Stimulated activated CD4-positive, alpha-beta T cell treated with anti-CD3 and anti-CD28 coated beads, Interleukin-15, amount 100 ng/mL, for 48 hours (primary cell): Measurements from ENCODE around the gene EPM2A.
"Not testable (repeated sequence)": the region's sequence is repeated elsewhere in the genome, so short reads cannot be mapped to it uniquely, and the experiment has no call there.

ENCODE experiments used
- DNase-seq, 2 donors: peaks; one replicate each; pipeline ENCODE4 v3.0.0-alpha.2; 2020; ENCODE audit warnings: low read depth in 2 of 2

Gene EPM2A

DNA sequence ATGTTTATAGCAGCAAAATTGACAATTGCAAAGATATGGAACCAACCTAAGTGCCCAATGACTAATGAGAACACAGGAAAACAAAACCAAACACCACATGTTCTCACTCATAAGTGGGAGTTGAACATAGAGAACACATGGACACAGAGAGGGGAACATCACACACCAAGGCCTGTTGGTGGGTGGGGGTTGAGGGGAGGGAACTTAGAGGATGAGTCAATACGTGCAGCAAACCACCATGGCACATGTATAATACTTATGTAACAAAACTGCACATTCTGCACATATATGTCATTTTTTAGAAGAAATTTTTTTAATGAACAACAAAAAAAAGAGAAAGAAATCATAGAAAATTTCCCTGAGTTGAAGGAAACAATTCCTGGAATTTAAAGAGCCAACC is 3.9 kb downstream of the EPM2A start:
- no peak for DNase-seq

GRCh38 chr6:145729887-145730286 is 5.4 kb downstream of the EPM2A start:
- DNase-seq, result no peak

GRCh38 chr6:145728444-145729385 is 6.6 kb downstream of the EPM2A start:
- DNase-seq, result no peak

GRCh38 chr6:145727817-145728388 is 7.4 kb downstream of the EPM2A start:
- DNase-seq, result no peak

- DNase-seq, result no peak
These were observed 9.8 kb downstream of the EPM2A start for GRCh38 chr6:145725570-145725969.

GRCh38 chr6:145723646-145724045 is 11.7 kb downstream of the EPM2A start:
- DNase-seq, result no peak

DNA sequence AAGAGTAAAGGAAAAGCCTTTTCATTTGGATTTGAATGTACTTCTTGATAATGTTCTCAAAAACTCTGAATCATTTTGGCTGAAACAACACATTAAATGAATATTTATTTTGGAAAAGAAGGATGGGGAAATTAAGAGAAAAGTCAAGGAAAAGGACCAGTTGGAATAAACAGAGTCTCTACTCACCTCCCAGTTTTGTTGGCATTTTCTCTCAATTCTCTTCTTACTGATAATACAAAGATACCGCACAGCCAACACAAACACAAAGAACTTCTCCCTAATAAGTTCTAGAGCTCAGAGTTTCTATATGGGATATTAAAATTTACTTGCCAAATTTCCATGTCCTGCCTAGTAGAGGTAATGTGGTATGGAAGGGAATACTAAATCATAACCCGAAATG is 13.1 kb downstream of the EPM2A start:
- no peak for DNase-seq

DNA sequence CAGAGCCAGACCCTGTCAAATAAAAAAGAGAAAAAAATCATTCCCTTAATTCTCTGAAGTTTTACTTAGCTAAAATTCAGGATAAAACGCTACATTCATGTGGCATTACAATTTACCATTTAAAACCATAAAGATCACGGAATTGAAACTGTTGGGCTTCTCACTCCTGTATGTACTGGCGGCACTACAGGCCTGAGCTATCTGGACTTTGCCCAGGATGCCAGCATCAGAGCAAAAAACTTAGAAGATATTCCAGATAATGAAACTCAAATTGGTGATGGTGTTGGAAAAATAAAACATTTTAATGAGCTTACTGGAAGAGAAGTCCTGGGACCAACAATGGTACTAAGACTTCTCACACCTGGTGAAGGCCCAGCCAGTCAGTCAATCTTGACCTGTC is 14.2 kb downstream of the EPM2A start:
- no peak for DNase-seq

DNA sequence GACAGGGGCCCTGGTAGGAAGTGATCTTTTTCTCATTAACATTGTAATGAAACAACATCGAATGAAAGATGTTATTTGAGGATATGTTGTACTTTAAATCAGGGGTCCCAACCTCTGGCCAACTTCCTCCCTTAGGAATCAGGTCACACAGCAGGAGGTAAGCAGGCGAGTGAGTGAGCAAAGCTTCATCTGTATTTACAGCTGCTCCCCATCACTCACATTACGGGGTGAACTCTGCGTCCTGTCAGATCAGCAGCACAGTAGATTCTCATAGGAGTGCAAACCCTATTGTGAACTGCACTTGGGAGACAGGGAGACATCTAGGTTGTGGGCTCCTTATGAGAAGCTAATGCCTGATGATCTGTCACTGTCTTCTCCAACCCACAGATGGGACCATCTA is 19.9 kb downstream of the EPM2A start:
- no peak for DNase-seq

DNA sequence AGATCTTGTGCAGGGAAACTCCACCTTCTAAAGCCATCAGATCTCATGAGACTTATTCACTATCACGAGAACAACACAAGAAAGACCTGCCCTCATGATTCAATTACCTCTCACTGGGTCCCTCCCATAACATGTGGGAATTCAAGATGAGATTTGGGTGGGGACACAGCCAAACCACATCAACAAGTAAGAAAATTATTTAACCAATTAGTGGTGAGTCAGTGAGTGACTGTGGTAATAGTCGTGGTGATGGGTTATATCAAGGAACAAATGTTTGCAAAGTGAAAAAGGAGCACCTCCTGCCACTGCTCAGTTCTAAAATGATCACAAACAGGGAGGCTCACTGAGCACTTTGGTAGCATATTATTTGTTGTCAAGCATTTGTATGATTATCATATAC is 20.6 kb downstream of the EPM2A start:
- DNase-seq, result no peak

DNA sequence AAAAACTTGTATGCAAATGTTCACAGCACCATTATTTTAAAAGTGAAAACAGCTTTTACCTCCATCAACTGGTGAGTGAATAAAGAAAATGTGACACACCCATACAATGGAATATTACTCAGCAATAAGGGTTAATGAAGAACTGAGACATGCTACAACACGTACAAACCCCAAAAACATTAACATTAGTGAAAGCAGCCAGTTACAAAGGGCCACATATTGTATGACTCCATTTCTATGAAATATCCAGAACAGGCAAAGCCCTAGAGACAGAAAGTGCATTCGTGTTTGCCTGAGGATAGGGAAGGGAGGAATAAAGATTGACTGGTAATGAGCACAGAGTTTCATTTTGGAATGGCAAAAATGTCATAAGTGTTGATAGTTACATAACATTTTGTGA is 21.5 kb downstream of the EPM2A start:
- DNase-seq, result no peak

DNA sequence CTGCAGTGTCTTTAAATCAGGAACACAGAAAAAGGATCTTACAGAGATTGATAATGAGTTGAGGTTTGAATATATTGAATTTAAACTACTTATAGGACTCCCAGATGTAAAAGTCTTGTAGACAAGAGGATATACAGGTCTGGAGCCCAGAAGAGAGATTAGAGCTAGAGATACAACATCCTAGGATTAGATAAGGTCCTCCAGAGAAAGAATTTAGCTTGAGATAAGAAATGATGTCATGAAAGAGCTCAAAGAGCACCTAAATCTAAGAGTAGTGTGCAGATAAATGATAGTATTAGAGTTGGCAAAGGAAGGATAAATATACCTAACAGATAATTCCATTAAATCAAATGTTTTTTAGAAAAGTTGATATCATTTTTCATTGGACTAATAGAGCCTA is 23.9 kb downstream of the EPM2A start:
- DNase-seq, result no peak

GRCh38 chr6:145707397-145707796 is 27.9 kb downstream of the EPM2A start:
- no peak for DNase-seq

DNA sequence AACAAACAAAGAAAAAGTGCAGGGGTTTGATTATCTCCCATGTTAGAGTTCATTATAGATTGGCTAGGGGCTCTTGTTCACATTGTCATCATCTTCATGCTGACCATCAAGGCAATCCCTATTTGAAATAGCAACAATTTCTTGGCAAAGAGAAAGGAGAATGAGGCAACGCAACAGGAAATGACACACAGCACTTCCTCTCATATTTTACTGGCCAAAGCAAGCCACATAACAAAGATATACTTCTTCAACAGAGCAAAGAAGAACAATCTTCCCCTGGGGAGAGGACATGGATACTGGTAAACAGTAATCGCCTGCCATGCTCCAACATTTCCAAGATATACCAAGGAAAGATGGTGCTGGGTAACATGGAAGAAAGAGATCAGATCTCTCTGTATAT is 29.8 kb downstream of the EPM2A start:
- DNase-seq, result no peak

- DNase-seq, result no peak
These were observed 31.1 kb downstream of the EPM2A start for GRCh38 chr6:145704143-145704781.

GRCh38 chr6:145699462-145699861 is 35.9 kb downstream of the EPM2A start:
- no peak for DNase-seq

DNA sequence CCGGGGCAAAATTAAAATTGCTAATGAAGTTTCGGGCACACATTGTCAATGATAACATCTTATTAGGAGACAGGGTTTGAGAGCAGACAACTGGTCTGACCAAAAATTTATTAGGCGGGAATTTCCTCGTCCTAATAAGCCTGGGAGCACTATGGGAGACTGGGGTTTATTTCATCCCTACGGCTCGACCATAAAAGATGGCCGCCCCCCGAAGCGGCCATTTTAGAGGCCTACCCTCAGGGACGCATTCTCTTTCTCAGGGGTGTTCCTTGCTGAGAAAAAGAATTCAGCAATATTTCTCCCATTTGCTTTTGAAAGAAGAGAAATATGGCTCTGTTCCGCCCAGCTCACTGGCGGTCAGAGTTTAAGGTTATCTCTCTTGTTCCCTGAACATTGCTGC is 37.9 kb downstream of the EPM2A start:
- DNase-seq, result not testable (repeated sequence)

DNA sequence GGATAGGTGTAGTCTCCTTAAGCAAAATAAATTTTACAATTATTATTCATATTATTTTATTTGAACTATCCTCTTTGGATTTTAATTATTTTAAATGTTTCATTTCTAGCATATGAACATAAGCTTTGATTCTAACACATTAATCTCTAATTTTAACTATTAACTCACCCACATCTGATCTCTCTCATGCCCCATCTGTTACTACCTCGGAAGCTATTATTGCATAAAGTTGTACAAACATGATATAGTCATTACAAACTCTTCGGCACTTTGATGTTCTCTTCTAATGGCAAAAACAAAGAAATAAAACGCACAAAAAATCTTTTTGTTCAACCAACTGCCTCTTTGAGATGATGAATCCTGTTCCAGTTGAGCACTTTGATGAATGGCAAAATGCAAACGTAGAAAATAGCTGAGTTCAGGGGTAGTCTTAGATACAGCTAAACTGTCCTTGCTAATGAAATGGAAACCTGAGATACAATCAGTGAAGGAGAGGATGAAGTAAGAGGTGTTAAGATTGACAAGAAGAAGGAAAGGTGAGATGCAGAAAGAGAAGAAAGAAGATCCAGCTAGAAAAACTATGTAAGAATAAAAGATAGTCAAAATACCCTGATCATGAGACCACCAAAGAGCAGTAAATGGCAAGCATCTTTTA is 41.1 kb downstream of the EPM2A start:
- DNase-seq, result no peak

DNA sequence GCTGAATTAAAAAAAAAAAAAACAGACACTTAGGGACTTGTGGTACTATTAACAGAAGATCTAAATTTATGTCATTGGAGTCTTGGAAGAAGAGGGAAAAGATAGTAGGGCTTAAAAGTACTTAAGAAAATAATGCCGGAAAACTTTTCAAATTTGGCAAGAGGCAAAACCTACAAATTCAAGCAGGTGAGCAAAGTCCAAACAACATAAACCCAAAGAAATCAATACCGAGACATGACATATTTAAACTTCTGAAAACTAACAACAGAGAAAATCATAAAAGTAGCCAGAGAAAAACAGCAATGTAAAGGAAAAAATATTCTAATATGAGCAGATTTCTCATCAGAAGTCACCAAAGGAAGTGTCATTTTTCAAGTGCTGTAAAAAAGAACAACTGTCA is 44.4 kb downstream of the EPM2A start:
- DNase-seq, result no peak

GRCh38 chr6:145689529-145689928 is 45.8 kb downstream of the EPM2A start:
- no peak for DNase-seq

- no peak for DNase-seq
These were observed 46.8 kb downstream of the EPM2A start for GRCh38 chr6:145688493-145688905.

- DNase-seq, result no peak
These were observed 49.4 kb downstream of the EPM2A start for GRCh38 chr6:145685932-145686331.
